CD14-positive monocyte (primary cell): ENCODE measurements around the gene RAB3GAP1. TPM values are rescaled to one million over a fixed set of nuclear protein-coding genes. Genes with fewer than 3 reads are reported as not detected.

Experiments used
- DNase-seq, 3 donors: peaks; one replicate each; pipeline ENCODE4 v3.0.0-alpha.2; 2011 to 2022
- H2AFZ ChIP-seq: 2 replicates; pipeline ENCODE4 v1.6.0; 2012; ENCODE audit warnings: mild to moderate bottlenecking, low read depth, low read length, inconsistent platforms; ENCODE audit not compliant: insufficient read depth, poor library complexity, severe bottlenecking
- H3K27ac ChIP-seq, 2 donors: 1 replicate in 1 of 2; 2 replicates in 1 of 2; pipeline ENCODE4 v1.5.1; 2012 to 2013; ENCODE audit warnings: low read length in 2 of 2, control low read depth in 1 of 2, inconsistent platforms in 1 of 2, low read depth in 1 of 2, mild to moderate bottlenecking in 1 of 2
- H3K27me3 ChIP-seq, 2 donors: one replicate each; pipeline versions ENCODE4 v1.6.0 to v1.6.1; 2011 to 2013; ENCODE audit warnings: low read length in 2 of 2; ENCODE audit not compliant: control insufficient read depth in 2 of 2, insufficient read depth in 2 of 2
- H3K36me3 ChIP-seq, 2 donors: replicated peaks in 1 of 2; 1 replicate in 1 of 2; 2 replicates in 1 of 2; pipeline versions ENCODE4 v1.5.1 to v1.6.1; 2012 to 2013; ENCODE audit warnings: low read length in 2 of 2, control low read depth in 1 of 2, inconsistent platforms in 1 of 2, mild to moderate bottlenecking in 1 of 2; ENCODE audit not compliant: insufficient read depth in 2 of 2, control insufficient read depth in 1 of 2
- H3K4me1 ChIP-seq, 2 donors: 1 replicate in 1 of 2; 2 replicates in 1 of 2; pipeline versions ENCODE4 v1.5.1 to v1.6.1; 2012 to 2013; ENCODE audit warnings: low read length in 2 of 2, control low read depth in 1 of 2, inconsistent platforms in 1 of 2, mild to moderate bottlenecking in 1 of 2, moderate library complexity in 1 of 2; ENCODE audit not compliant: insufficient read depth in 2 of 2, control insufficient read depth in 1 of 2
- H3K4me2 ChIP-seq: replicated peaks from 2 replicates; pipeline ENCODE3; 2012; ENCODE audit warnings: low read length, moderate library complexity, mild to moderate bottlenecking; ENCODE audit not compliant: poor library complexity, severe bottlenecking; ENCODE audit errors: extremely low read depth
- H3K4me3 ChIP-seq, 3 experiments: fragments of 200-600 bp in 1 of 3; sonication (generic) in 1 of 3; replicated peaks in 1 of 3; 1 replicate in 2 of 3; 2 replicates in 1 of 3; pipeline ENCODE4 v1.5.1; 2011 to 2013; ENCODE audit warnings: low read length in 3 of 3, mild to moderate bottlenecking in 3 of 3, control low read depth in 2 of 3, low read depth in 2 of 3, inconsistent platforms in 1 of 3, moderate library complexity in 1 of 3
- H3K79me2 ChIP-seq: 2 replicates; pipeline ENCODE4 v1.6.0; 2012; ENCODE audit warnings: mild to moderate bottlenecking, control low read depth, inconsistent platforms, low read length, moderate library complexity; ENCODE audit not compliant: insufficient read depth
- H3K9ac ChIP-seq: 2 replicates; pipeline ENCODE4 v1.6.0; 2017; ENCODE audit warnings: low read length, mild to moderate bottlenecking; ENCODE audit not compliant: insufficient read depth, poor library complexity, severe bottlenecking
- H3K9me3 ChIP-seq, 2 donors: replicated peaks in 1 of 2; 1 replicate in 1 of 2; 2 replicates in 1 of 2; pipeline versions ENCODE4 v1.5.1 to v1.6.1; 2012 to 2013; ENCODE audit warnings: low read length in 2 of 2, control low read depth in 1 of 2; ENCODE audit not compliant: control insufficient read depth in 1 of 2, insufficient read depth in 1 of 2
- H4K20me1 ChIP-seq: 2 replicates; pipeline ENCODE4 v1.6.0; 2012; ENCODE audit warnings: mild to moderate bottlenecking, low read length, control low read depth, moderate library complexity; ENCODE audit not compliant: insufficient read depth
- H3K27ac Mint-ChIP-seq, 7 donors: one replicate each; pipeline ENCODE4 v1.8.0; 2020; ENCODE audit warnings: mild to moderate bottlenecking in 7 of 7, mixed read lengths in 7 of 7, moderate library complexity in 6 of 7, inconsistent platforms in 2 of 7
- H3K27me3 Mint-ChIP-seq, 3 donors: one replicate each; pipeline ENCODE4 v1.8.0; 2021 to 2022; ENCODE audit warnings: low read depth in 3 of 3, mild to moderate bottlenecking in 3 of 3, mixed read lengths in 3 of 3, moderate library complexity in 3 of 3, inconsistent platforms in 1 of 3
- H3K36me3 Mint-ChIP-seq, 2 donors: one replicate each; pipeline ENCODE4 v1.8.0; 2020; ENCODE audit warnings: mixed read lengths in 2 of 2, inconsistent platforms in 1 of 2, mild to moderate bottlenecking in 1 of 2
- H3K4me1 Mint-ChIP-seq: one replicate; pipeline ENCODE4 v1.8.0; 2020; ENCODE audit warnings: mild to moderate bottlenecking, mixed read lengths
- H3K4me3 Mint-ChIP-seq, 2 donors: one replicate each; pipeline ENCODE4 v1.8.0; 2020; ENCODE audit warnings: mild to moderate bottlenecking in 2 of 2, mixed read lengths in 2 of 2, moderate library complexity in 1 of 2
- H3K9me3 Mint-ChIP-seq, 7 donors: one replicate each; pipeline ENCODE4 v1.8.0; 2020 to 2022; ENCODE audit warnings: mixed read lengths in 7 of 7, mild to moderate bottlenecking in 6 of 7, moderate library complexity in 6 of 7, inconsistent platforms in 2 of 7
- CTCF ChIP-seq: fragments of 200-600 bp; IDR thresholded peaks from one replicate; pipeline ENCODE4 v1.8.0; 2022; ENCODE audit warnings: antibody characterized with exemption, mild to moderate bottlenecking
- WGBS: methylation state at CpG from one replicate; pipeline ENCODE4 v1.1.5; 2013; ENCODE audit warnings: missing lambda C conversion rate; ENCODE audit not compliant: insufficient coverage; 5-methylcytosine and 5-hydroxymethylcytosine counted together
- intact Hi-C, 2 donors: fragments of 100-400 bp; cut with micrococcal nuclease; formaldehyde crosslinking; loops; one replicate each; pipeline versions ENCODE4 v1.15.0 to v1.15.1; 2023
- polyA plus RNA-seq, 3 donors: library from polyadenylated mRNA; depleted of rRNA in 1 of 3; unstranded in 2 of 3; stranded (reverse) in 1 of 3; fragments of 300-500 nt in 2 of 3; fragments of >200 nt in 1 of 3; fragmentation: Illumina TruSeq in 2 of 3; gene quantifications; 1 replicate in 2 of 3; 2 replicates in 1 of 3; pipeline ENCODE4 v1.2.3, GENCODE V29; 2012 to 2021

Gene RAB3GAP1
- polyA plus RNA-seq, 3 donors, result 8.0 to 17.4 (median 11.3) TPM

GRCh38 chr2:135113322-135113721 lies 61.2 kb downstream of the RAB3GAP1 start:
- Histone ChIP-seq H3K27ac (no peak overlapping the region), H3K4me1 (no peaks in the 10 kb centered on the region), H2AFZ (no peak overlapping the region), H4K20me1 (no peaks in the 10 kb centered on the region), H3K36me3 (peaks cover 40 to 54% of the 10 kb centered on the region in 2 donors), H3K27me3 (no peaks in the 10 kb centered on the region), H3K79me2 (no peaks in the 10 kb centered on the region), H3K9ac (no peak overlapping the region), H3K4me3 (no peak overlapping the region), H3K4me2 (no peak overlapping the region), H3K9me3 (peaks cover 13 to 31% of the 10 kb centered on the region in 2 donors)
- no peaks in the 10 kb centered on the region for H3K4me1 Mint-ChIP-seq
- TF ChIP-seq CTCF, result no peak
- intact Hi-C loops, result no loop called here
- peaks cover 43 to 47% of the 10 kb centered on the region in 2 donors for H3K36me3 Mint-ChIP-seq
- H3K27me3 Mint-ChIP-seq, result peaks cover 0 to 9% (median 1%) of the 10 kb centered on the region in 3 donors
- H3K9me3 Mint-ChIP-seq, result peaks cover 9 to 22% (median 17%) of the 10 kb centered on the region in 7 donors
- no peak overlapping the region for H3K4me3 Mint-ChIP-seq
- DNase-seq, result no peak
- 86% methylated on average over 1 of the region's 3 CpGs for WGBS
- no peak overlapping the region for H3K27ac Mint-ChIP-seq

GRCh38 chr2:135119582-135119981 lies 67.5 kb downstream of the RAB3GAP1 start:
- Histone ChIP-seq H3K4me2 (no peak overlapping the region), H3K9ac (no peak overlapping the region), H3K27ac (no peak overlapping the region), H3K27me3 (no peaks in the 10 kb centered on the region), H3K36me3 (peaks cover 46 to 70% of the 10 kb centered on the region in 2 donors), H3K4me3 (no peak overlapping the region), H4K20me1 (no peaks in the 10 kb centered on the region), H3K4me1 (no peaks in the 10 kb centered on the region), H3K9me3 (peaks cover 13 to 37% of the 10 kb centered on the region in 2 donors), H3K79me2 (no peaks in the 10 kb centered on the region), H2AFZ (no peak overlapping the region)
- H3K27me3 Mint-ChIP-seq, result peaks cover 0 to 11% (median 1%) of the 10 kb centered on the region in 3 donors
- H3K9me3 Mint-ChIP-seq, result peaks cover 17 to 28% (median 25%) of the 10 kb centered on the region in 7 donors
- no peak for TF ChIP-seq CTCF
- H3K27ac Mint-ChIP-seq, result no peak overlapping the region
- DNase-seq, result no peak
- no peak overlapping the region for H3K4me3 Mint-ChIP-seq
- intact Hi-C loops, result no loop called here
- peaks cover 38 to 51% of the 10 kb centered on the region in 2 donors for H3K36me3 Mint-ChIP-seq
- no peaks in the 10 kb centered on the region for H3K4me1 Mint-ChIP-seq
